Heart left ventricle (tissue), 16 donors: ENCODE data around the gene ZFP36L1. TPM values are rescaled to one million over a fixed set of nuclear protein-coding genes. Genes with fewer than 3 reads are reported as not detected.

Experiments
- ATAC-seq, 4 donors: fragments of 200-7000 bp; cut with Tn5 transposase; one replicate each; pipeline ENCODE4 v1.9.1; 2020 to 2022; ENCODE audit warnings: moderate library complexity in 4 of 4, mild to moderate bottlenecking in 3 of 4, moderate number of reproducible peaks in 1 of 4
- DNase-seq, 5 donors: peaks; one replicate each; pipeline ENCODE4 v3.0.0-alpha.2; 2020
- H3K27ac ChIP-seq, 12 donors: fragments of 200-600 bp; sonication (generic) in 4 of 12; one replicate each; pipeline versions ENCODE4 v1.5.0 to v1.8.0; 2016 to 2022; ENCODE audit warnings: mild to moderate bottlenecking in 2 of 12
- H3K27me3 ChIP-seq, 9 donors: fragments of 200-600 bp; sonication (generic) in 2 of 9; one replicate each; pipeline versions ENCODE4 v1.5.1 to v1.8.0; 2016 to 2022; ENCODE audit warnings: mild to moderate bottlenecking in 3 of 9
- H3K36me3 ChIP-seq, 9 donors: fragments of 200-600 bp; sonication (generic) in 2 of 9; one replicate each; pipeline versions ENCODE4 v1.5.0 to v1.8.0; 2018 to 2022; ENCODE audit warnings: mild to moderate bottlenecking in 2 of 9
- H3K4me1 ChIP-seq, 12 donors: fragments of 200-600 bp; sonication (generic) in 4 of 12; one replicate each; pipeline versions ENCODE4 v1.5.0 to v1.8.0; 2016 to 2022; ENCODE audit warnings: mild to moderate bottlenecking in 3 of 12
- H3K4me3 ChIP-seq, 12 donors: fragments of 200-600 bp; sonication (generic) in 4 of 12; one replicate each; pipeline versions ENCODE4 v1.5.0 to v1.8.0; 2017 to 2022; ENCODE audit warnings: mild to moderate bottlenecking in 9 of 12, moderate library complexity in 4 of 12
- H3K9me3 ChIP-seq, 12 donors: fragments of 200-600 bp; sonication (generic) in 4 of 12; one replicate each; pipeline versions ENCODE4 v1.5.0 to v1.8.0; 2016 to 2022; ENCODE audit warnings: mild to moderate bottlenecking in 1 of 12
- POLR2A ChIP-seq, 2 donors: fragments of 450-650 bp; IDR thresholded peaks; one replicate each; pipeline ENCODE4 v1.6.1; 2017; ENCODE audit warnings: antibody characterized with exemption in 2 of 2, mild to moderate bottlenecking in 2 of 2, moderate library complexity in 2 of 2
- WGBS, 4 donors: extraction: QIAGEN DNeasy Blood & Tissue Kit in 2 of 4; methylation state at CpG; one replicate each; pipeline versions ENCODE4 v1.1.5 to v1.1.7; 2013 to 2018; 5-methylcytosine and 5-hydroxymethylcytosine counted together
- intact Hi-C, 10 donors: fragments of 100-400 bp; cut with DNase I; formaldehyde crosslinking; loops; one replicate each; pipeline versions ENCODE4 v1.11.1 to v1.14.2; 2022
- polyA plus RNA-seq, 2 donors: library from polyadenylated mRNA; stranded (reverse); fragments of 200-250 nt; gene quantifications; one replicate each; pipeline ENCODE4 v1.2.3, GENCODE V29; 2013
- total RNA-seq, 9 donors: library from RNA; depleted of rRNA in 2 of 9; stranded (reverse); fragments of >200 nt in 2 of 9; fragmentation: NEBNext Ultra II Directional in 3 of 9; extraction: Animal tissue kit (Norgen Biotek cat#: 25700) in 3 of 9; gene quantifications; one replicate each; pipeline versions ENCODE4 v1.1.0 to v1.2.4, GENCODE V29; 2016 to 2023
- TF ChIP-seq, protein P1 (sequence below), 12 donors: fragments of 200-600 bp; sonication (generic) in 4 of 12; IDR thresholded peaks; one replicate each; pipeline versions ENCODE4 v1.5.0 to v1.8.0; 2018 to 2022; ENCODE audit warnings: antibody characterized with exemption in 12 of 12, mild to moderate bottlenecking in 5 of 12
- donor health status: ischemic (EF 13 %, LVEDD 7.1; RV severe dilation, severe dysfunction).
- donor health status: healthy with polysubstance abuse.
- donor health status: DM: no; HTN: yes; CAD: no.
- donor health status: DM: no; HTN: no; CAD: no.
- donor health status: ischemic (EF 25% LVEDD 6.9; RV normal size, moderate dysfunction).
- donor health status: ischemic (EF 25% LVEDD 5.7; RV mildly dilated, moderate dysfunction).
- donor health status: healthy.
- donor health status: DM: yes; HTN: yes; CAD: no.
- donor health status: ischemic (EF 35%, LVEDD 5.7; RV mildly dilated, moderate dysfunction).
- donor health status: nonischemic (EF 11% LVEDD 7.7; RV severe dilation, severe dysfunction).
- donor health status: DM: yes; HTN: yes; CAD: no.
- donor health status: PGD.
- donor health status: ischemic (EF 29% LVEDD 5.4; RV normal size, mild dysfunction).
- donor health status: nonischemic (EF 23%, LVEDD 6.1; RV moderate dilation, normal function).

ZFP36L1 gene
- total and polyA plus RNA-seq, 11 donors, result 21.2 to 183 (median 68.9) TPM

DNA sequence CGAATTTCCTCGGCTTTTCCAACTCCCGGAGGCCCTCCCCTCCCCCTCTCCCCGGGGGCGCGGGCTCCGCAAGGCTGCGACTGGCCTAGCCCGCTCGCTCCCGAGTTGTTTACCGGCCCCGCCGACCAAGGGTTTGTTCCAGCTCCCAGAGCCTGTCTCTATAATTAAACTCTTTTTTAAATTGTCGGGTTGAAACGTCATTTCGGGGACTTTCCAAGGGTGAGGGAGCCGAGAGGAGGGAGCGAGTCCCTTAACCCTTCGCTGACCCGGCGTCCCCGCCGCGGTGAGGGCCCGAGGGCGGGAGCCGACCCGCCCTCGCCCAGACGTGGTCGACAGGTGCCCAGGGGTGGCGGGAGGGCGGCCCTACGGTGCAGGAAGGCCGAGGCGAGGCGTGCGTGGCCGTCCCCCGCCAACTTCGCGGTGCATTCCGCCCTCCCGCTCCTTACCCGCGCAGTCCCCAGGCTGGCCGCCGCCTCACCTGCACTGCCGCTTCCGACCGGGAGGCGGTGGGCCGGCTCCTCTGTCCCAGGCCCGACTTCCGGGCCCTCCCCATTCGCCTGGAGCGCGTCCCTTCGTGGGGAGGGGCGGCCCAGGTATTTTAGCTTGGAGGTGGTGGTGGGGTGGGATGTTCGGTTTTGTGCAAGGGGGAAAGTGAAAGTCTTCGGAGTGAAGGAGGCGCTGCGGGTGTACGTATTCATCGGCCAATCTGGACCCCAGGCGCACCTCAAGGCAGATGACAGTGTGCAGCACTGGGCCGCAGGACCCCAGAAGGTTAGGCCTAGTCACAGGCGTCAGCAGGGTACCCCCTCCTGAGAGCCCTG is 2.9 kb upstream of the ZFP36L1 start:
- ATAC-seq, result peak; percentile 24 to 72 (median 48)
- intact Hi-C loops, result loop anchor here in 7 of 10 donors (1.0 to 10.0 kb wide), 9 partner anchors 19 to 548 kb away; no protein-coding TSS in a partner anchor
- Histone ChIP-seq H3K27ac (peak overlapping the region; percentile 98 to 100 (median 99)), H3K4me3 (peak overlapping the region; percentile 60 to 94 (median 84)), H3K9me3 (peaks cover 0 to 4% (median 0%) of the 10 kb centered on the region in 12 donors), H3K27me3 (no peaks in the 10 kb centered on the region), H3K4me1 (peaks cover 0 to 17% (median 9%) of the 10 kb centered on the region in 12 donors), H3K36me3 (peaks cover 0 to 12% (median 0%) of the 10 kb centered on the region in 9 donors)
- TF ChIP-seq, protein P1, sequence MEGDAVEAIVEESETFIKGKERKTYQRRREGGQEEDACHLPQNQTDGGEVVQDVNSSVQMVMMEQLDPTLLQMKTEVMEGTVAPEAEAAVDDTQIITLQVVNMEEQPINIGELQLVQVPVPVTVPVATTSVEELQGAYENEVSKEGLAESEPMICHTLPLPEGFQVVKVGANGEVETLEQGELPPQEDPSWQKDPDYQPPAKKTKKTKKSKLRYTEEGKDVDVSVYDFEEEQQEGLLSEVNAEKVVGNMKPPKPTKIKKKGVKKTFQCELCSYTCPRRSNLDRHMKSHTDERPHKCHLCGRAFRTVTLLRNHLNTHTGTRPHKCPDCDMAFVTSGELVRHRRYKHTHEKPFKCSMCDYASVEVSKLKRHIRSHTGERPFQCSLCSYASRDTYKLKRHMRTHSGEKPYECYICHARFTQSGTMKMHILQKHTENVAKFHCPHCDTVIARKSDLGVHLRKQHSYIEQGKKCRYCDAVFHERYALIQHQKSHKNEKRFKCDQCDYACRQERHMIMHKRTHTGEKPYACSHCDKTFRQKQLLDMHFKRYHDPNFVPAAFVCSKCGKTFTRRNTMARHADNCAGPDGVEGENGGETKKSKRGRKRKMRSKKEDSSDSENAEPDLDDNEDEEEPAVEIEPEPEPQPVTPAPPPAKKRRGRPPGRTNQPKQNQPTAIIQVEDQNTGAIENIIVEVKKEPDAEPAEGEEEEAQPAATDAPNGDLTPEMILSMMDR (IDR thresholded peaks at IDR 0.05), result peak; percentile 47 to 88 (median 76)
- peak in 1 of 2 donors; percentile 88 for TF ChIP-seq POLR2A (IDR thresholded peaks at IDR 0.05)
- peak; percentile 87 to 92 (median 90) for DNase-seq
- 2 to 3% (median 3%) methylated on average over 26 to 70 of the region's 70 CpGs for WGBS, 4 donors

- Histone ChIP-seq H3K27ac (peak overlapping the region; percentile 98 to 100 (median 99)), H3K4me1 (peaks cover 0 to 17% (median 10%) of the 10 kb centered on the region in 12 donors), H3K27me3 (no peaks in the 10 kb centered on the region), H3K4me3 (peak overlapping the region; percentile 60 to 94 (median 84)), H3K36me3 (peaks cover 0 to 19% (median 4%) of the 10 kb centered on the region in 9 donors), H3K9me3 (no peaks in the 10 kb centered on the region)
- DNase-seq, result peak in 1 of 5 donors; percentile 59
- no peak for TF ChIP-seq POLR2A (IDR thresholded peaks at IDR 0.05)
- TF ChIP-seq, protein P1 (IDR thresholded peaks at IDR 0.05), result no peak
- 3 to 4% (median 3%) methylated on average over 24 to 36 of the region's 36 CpGs for WGBS, 4 donors
- ATAC-seq, result peak; percentile 6 to 14 (median 11)
- intact Hi-C loops, result loop anchor here in 9 of 10 donors (1.0 to 10.0 kb wide), 14 partner anchors 20 to 548 kb away; no protein-coding TSS in a partner anchor
These were observed 2.2 kb upstream of the ZFP36L1 start for GRCh38 chr14:68794851-68795596.

GRCh38 chr14:68794130-68794850 is 1.4 kb upstream of the ZFP36L1 start:
- ATAC-seq (peak; percentile 43 to 61 (median 52)), DNase-seq (peak; percentile 88 to 94 (median 92))
- Histone ChIP-seq H3K4me3 (peak overlapping the region; percentile 60 to 94 (median 84)), H3K27ac (peak overlapping the region; percentile 98 to 100 (median 99)), H3K27me3 (no peaks in the 10 kb centered on the region), H3K9me3 (no peaks in the 10 kb centered on the region), H3K4me1 (peaks cover 0 to 21% (median 13%) of the 10 kb centered on the region in 12 donors), H3K36me3 (peaks cover 0 to 27% (median 11%) of the 10 kb centered on the region in 9 donors)
- intact Hi-C loops, result loop anchor here in 9 of 10 donors (1.0 to 10.0 kb wide), 11 partner anchors 21 to 547 kb away; no protein-coding TSS in a partner anchor
- TF ChIP-seq POLR2A (IDR thresholded peaks at IDR 0.05), result peak in 1 of 2 donors; percentile 73
- TF ChIP-seq, protein P1 (IDR thresholded peaks at IDR 0.05), result no peak
- 2 to 5% (median 3%) methylated on average over 20 to 41 of the region's 41 CpGs for WGBS, 4 donors
